Rectal smooth muscle tissue (tissue), 1 donor: Measurements from ENCODE around the gene SPECC1.
A peak's percentile ranks its signal among the peaks of the same experiment; 100 is the strongest.
"Not testable (repeated sequence)": the region's sequence is repeated elsewhere in the genome, so short reads cannot be mapped to it uniquely, and the experiment has no call there.

Experiments used
- H3K27ac ChIP-seq: one replicate; pipeline ENCODE4 v1.7.0; 2013; ENCODE audit warnings: low read depth, low read length, inconsistent platforms
- H3K27me3 ChIP-seq: one replicate; pipeline ENCODE4 v1.7.0; 2013; ENCODE audit warnings: low read length; ENCODE audit not compliant: control insufficient read depth, insufficient read depth
- H3K36me3 ChIP-seq: one replicate; pipeline ENCODE4 v1.7.0; 2013; ENCODE audit warnings: low read length; ENCODE audit not compliant: control insufficient read depth, insufficient read depth
- H3K4me1 ChIP-seq: one replicate; pipeline ENCODE4 v1.7.0; 2013; ENCODE audit warnings: low read length; ENCODE audit not compliant: control insufficient read depth, insufficient read depth
- H3K4me3 ChIP-seq: one replicate; pipeline ENCODE4 v1.7.0; 2013; ENCODE audit warnings: low read length
- H3K9ac ChIP-seq: one replicate; pipeline ENCODE4 v1.7.0; 2013; ENCODE audit warnings: low read length

Gene SPECC1

DNA sequence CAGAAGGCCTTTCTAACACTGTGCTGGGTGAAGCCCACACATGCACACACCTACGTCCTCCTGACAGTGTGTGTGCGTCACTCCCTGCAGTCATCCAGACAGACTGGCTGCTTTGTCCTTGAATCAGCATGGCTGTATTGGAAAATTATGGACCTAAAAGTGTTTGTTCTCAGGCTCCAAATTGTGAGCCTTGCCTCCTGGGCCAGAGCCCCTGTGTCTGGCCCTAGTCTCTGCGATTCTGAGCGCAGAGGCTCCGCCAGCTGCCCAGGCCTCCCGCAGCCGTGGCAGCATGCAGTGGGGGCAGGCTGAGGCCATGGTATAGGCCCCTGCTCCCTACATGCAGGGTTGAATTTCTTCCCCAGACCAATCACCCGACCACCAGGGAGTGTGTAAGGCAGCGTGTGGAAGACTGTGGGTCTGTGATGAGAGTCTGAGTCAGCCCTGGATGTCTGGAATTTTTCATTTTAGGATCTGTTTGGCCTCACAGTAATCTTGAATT, 291.3 kb downstream of the SPECC1 start:
- Histone ChIP-seq H3K27ac (peak overlapping the region; percentile 85), H3K36me3 (peaks cover 2% of the 10 kb centered on the region), H3K9ac (peak overlapping the region; percentile 27), H3K4me1 (peaks cover 30% of the 10 kb centered on the region), H3K27me3 (no peaks in the 10 kb centered on the region), H3K4me3 (peak overlapping the region; percentile 11)

DNA sequence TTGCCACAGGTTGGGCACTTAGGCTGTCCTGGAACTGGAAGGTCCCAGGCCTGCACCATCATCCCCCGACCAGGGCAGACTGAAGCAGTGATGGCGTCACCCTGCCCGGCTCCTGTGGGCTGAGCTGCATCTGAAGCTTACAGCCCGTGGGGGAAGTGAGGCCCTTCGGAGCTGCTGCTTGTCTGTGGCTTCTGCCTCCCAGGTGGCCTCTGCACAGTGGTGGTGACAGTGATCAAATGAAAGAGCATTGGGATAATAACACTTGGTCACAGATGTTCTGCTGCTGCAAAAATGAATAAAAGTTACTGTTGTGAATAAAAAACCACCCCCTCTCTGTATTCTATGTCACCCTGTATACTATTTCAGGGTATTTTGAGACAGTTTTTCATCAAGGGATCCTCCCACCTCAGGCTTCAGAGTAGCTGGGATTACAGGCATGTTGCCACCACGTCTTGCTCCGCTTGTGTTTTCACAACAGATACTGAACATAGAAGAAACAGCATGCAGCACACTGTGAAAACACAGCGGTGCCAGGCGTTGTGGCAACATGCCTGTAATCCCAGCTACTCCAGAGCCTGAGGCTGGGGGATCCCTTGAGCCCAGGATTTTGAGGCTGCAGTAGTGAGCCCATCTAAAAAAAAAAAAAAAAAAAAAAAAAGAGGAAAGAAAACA, 293.2 kb downstream of the SPECC1 start:
- Histone ChIP-seq H3K36me3 (peaks cover 2% of the 10 kb centered on the region), H3K27me3 (no peaks in the 10 kb centered on the region), H3K4me1 (peaks cover 30% of the 10 kb centered on the region), H3K9ac (no peak overlapping the region), H3K27ac (no peak overlapping the region), H3K4me3 (no peak overlapping the region)

DNA sequence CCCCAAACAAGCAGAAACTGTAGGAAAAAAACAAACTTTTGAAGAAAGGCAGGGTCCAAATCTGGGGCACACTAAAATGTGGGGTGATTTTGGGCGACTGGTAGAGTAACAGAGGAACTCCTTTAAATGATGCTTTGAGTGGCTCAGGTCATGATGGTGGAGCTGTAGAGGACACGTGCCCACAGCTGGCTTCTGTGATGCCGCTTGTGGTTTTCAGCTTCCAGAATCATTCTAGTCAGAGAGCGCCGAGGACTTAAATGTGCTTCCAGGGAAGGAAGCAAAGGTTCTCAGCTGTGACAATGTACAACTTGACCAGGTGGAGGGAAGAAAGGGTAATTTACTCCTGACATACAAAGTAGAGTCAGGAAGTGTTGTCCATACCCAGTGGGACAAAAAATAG, 295.8 kb downstream of the SPECC1 start:
- H3K27ac ChIP-seq = no peak overlapping the region
- H3K4me1 ChIP-seq = peaks cover 26% of the 10 kb centered on the region
- no peaks in the 10 kb centered on the region for H3K27me3 ChIP-seq
- peaks cover 2% of the 10 kb centered on the region for H3K36me3 ChIP-seq
- no peak overlapping the region for H3K4me3 ChIP-seq
- H3K9ac ChIP-seq = no peak overlapping the region

DNA sequence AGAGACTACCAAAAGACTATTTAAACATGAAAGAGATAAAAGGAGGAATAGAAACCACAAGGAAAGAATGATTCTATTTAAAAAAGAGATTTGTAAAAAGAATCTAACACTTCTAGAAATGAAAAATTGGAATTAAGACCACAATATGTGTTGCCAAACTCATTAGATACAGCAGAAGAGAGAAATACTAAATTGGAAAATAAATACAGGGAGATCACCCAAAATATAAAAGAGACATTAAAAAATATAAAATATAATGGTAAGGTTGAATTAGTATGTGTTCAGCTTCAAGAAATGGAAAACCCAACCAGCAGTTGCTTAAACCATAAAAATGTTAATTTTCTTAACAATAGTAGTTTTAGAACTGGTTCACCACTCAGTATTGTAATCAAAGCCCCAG, 297.8 kb downstream of the SPECC1 start:
- Histone ChIP-seq H3K4me1 (peaks cover 10% of the 10 kb centered on the region), H3K36me3 (no peaks in the 10 kb centered on the region), H3K9ac (no peak overlapping the region), H3K27ac (no peak overlapping the region), H3K27me3 (no peaks in the 10 kb centered on the region), H3K4me3 (no peak overlapping the region)

DNA sequence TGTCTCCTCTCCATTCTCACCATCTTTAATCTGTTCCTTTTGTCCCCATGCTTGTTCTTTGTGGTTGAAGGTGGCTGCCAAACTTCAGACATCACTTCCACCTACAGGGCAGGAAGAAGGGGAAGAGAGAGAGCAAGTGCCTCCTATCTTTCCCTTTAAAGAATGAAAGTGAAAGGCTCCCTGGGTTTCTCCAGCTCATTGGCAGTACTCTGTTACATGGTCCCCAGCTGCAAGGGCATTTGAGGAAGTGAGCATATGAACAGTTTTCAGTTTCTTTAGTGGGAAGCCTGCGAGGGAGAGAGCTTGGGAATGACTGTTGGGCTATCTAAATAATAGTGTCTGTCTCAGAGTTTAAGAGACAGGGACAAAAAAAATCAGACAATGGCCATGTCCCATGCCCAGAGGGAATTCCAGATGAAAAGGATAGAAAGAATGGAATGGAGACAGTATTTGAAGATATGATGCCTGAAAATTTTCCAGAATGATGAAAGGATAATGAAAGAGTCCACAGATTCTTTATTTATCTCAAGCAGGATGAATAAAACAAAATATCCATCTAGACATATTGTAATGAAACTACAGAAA, 298.3 kb downstream of the SPECC1 start:
- peaks cover 6% of the 10 kb centered on the region for H3K4me1 ChIP-seq
- H3K36me3 ChIP-seq = no peaks in the 10 kb centered on the region
- no peak overlapping the region for H3K9ac ChIP-seq
- no peak overlapping the region for H3K4me3 ChIP-seq
- no peaks in the 10 kb centered on the region for H3K27me3 ChIP-seq
- H3K27ac ChIP-seq = no peak overlapping the region

DNA sequence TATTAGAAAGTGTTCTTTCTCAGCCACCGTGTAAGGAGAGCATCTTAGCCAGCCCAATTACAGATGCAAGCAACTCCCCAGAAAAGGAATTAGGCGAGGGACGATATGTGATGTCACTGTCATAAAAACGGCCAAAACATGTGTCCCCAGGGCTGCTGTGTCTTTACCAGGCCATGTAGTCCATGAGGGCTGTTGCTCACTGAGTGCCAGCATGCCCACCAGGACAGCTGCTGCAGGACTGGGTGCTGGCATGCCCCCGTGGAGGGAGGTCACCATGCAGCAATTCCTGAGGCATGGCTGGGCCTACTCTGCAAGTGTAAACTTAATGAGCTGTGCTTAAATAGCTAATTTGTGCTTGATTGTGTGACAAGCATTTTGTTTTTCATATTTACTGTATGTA, 301.3 kb downstream of the SPECC1 start:
- no peaks in the 10 kb centered on the region for H3K4me1 ChIP-seq
- H3K4me3 ChIP-seq = no peak overlapping the region
- H3K27ac ChIP-seq = no peak overlapping the region
- no peaks in the 10 kb centered on the region for H3K27me3 ChIP-seq
- no peak overlapping the region for H3K9ac ChIP-seq
- H3K36me3 ChIP-seq = peaks cover 3% of the 10 kb centered on the region

- H3K27me3 ChIP-seq = no peaks in the 10 kb centered on the region
- H3K27ac ChIP-seq = no peak overlapping the region
- H3K4me3 ChIP-seq = no peak overlapping the region
- no peak overlapping the region for H3K9ac ChIP-seq
- H3K36me3 ChIP-seq = peaks cover 3% of the 10 kb centered on the region
- H3K4me1 ChIP-seq = no peaks in the 10 kb centered on the region
Observed at GRCh38 chr17:20313306-20313705, 304.1 kb downstream of the SPECC1 start.

DNA sequence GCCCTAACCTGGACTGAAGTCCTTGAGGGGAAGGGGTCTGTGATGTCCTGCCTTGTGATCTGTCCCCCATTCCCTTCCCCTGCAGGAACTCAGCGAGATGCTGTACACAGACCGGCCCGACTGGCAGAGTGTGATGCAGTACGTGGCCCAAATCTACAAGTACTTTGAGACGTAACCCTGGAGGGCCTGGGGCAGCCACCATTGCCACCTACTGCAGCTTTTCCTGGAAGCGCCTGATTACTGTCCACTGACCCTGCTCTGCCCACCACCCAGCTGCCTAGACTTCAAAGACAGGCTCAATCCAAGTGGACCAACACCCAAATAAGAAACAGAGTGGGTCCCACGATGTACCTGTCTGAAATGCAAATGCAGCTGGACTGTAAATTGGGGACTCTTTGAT, 304.7 kb downstream of the SPECC1 start:
- Histone ChIP-seq H3K9ac (no peak overlapping the region), H3K36me3 (peaks cover 3% of the 10 kb centered on the region), H3K27me3 (no peaks in the 10 kb centered on the region), H3K4me1 (no peaks in the 10 kb centered on the region), H3K4me3 (no peak overlapping the region), H3K27ac (no peak overlapping the region)

- H3K27me3 ChIP-seq = no peaks in the 10 kb centered on the region
- no peaks in the 10 kb centered on the region for H3K4me1 ChIP-seq
- no peak overlapping the region for H3K27ac ChIP-seq
- peaks cover 3% of the 10 kb centered on the region for H3K36me3 ChIP-seq
- H3K4me3 ChIP-seq = no peak overlapping the region
- H3K9ac ChIP-seq = no peak overlapping the region
Observed at GRCh38 chr17:20314834-20315233, 305.7 kb downstream of the SPECC1 start.

- Histone ChIP-seq H3K4me3 (no peak overlapping the region), H3K36me3 (peaks cover 3% of the 10 kb centered on the region), H3K4me1 (no peaks in the 10 kb centered on the region), H3K9ac (no peak overlapping the region), H3K27ac (no peak overlapping the region), H3K27me3 (no peaks in the 10 kb centered on the region)
Observed at GRCh38 chr17:20315311-20315710, 306.2 kb downstream of the SPECC1 start.

DNA sequence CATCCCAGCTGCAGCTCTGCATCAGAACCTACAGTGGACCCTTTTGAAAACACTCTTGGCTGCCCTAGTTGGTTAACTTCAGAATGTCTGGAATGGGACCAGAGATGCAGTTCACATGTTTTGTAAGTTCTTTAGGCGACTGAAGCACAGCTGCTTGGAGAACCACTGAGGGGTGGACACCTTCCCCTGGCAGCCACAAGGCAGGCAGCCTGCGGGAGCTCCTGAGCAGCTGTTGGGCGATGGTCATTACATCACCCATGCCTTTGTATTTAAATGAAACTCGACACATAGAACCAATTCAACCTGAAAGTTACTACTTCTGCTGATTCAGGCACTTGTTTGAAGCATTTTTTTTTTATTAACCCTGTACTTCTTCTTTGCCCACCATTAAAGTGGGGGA, 306.7 kb downstream of the SPECC1 start:
- Histone ChIP-seq H3K27ac (no peak overlapping the region), H3K27me3 (no peaks in the 10 kb centered on the region), H3K4me1 (no peaks in the 10 kb centered on the region), H3K36me3 (peaks cover 3% of the 10 kb centered on the region), H3K4me3 (no peak overlapping the region), H3K9ac (no peak overlapping the region)

DNA sequence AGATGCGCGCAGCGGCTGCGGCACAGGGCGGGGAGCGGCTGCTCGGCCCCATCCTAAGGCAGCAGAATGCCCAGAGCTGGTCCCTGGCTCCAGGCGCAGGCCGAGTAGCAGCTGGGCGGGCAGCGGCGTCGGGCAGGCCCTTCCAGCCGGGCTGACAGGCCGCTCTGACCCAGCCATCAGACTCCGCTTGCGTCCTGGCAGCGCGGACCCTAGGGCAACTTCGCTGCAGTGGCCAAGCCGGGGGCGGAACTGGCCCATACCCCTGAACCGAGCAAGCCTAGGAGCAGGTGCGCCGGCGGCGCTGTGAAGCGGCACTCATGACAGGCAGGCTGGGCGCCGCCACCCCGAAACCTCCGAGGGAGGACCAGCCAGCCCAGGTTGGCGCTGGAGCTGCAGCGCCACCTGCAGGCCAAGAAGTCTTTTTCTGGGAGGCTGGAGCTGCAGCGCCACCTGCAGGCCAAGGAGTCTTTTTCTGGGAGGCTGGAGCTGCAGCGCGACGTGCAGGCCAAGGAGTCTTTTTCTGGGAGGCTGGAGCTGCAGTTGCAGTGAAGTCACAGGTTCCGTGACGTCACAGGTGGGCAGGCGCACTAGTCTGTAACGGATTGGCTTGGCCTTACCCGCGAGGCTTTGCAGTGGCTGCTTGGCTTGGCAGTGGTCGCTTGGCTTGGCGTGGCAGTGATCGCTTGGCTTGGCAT, 311.5 kb downstream of the SPECC1 start:
- H3K27ac ChIP-seq, H3K36me3 ChIP-seq, H3K4me1 ChIP-seq, H3K27me3 ChIP-seq, H3K9ac ChIP-seq: not testable (repeated sequence)
- H3K4me3 ChIP-seq = peak overlapping the region; percentile 24
